GM12878 (cell line): Measurements from ENCODE around the gene MEIOB. TPM values are rescaled to one million over a fixed set of nuclear protein-coding genes. Genes with fewer than 3 reads are reported as not detected.

Experiments
- ATAC-seq: fragments of 200-7000 bp; cut with Tn5 transposase; 3 replicates; pipeline ENCODE4 v1.9.1; 2020; ENCODE audit warnings: mild to moderate bottlenecking, moderate library complexity
- BruUV-seq: library from RNA; stranded (reverse); fragments of 400-500 nt; replicated peaks from 2 replicates; lab custom pipeline; 2021; lab: Mats Ljungman, UMichigan
- CTCF ChIA-PET: fragments of 300-600 bp; sonication (Branson Sonifier 250); formaldehyde crosslinking; extraction: SDS; loops from one replicate; lab custom pipeline; 2021; ENCODE audit warnings: inconsistent platforms; lab: Yijun Ruan, JAX
- POLR2A ChIA-PET: fragments of 350-600 bp; formaldehyde crosslinking; extraction: SDS; loops from one replicate; lab custom pipeline; 2021; ENCODE audit warnings: inconsistent platforms; lab: Charles Lee
- RAD21 ChIA-PET: fragments of 300-600 bp; sonication (Branson Sonifier 250); formaldehyde crosslinking; loops from one replicate; lab custom pipeline; 2023; ENCODE audit warnings: antibody characterized with exemption; ENCODE audit not compliant: unreplicated experiment; lab: Charles Lee
- SMC1A ChIA-PET: fragments of 300-600 bp; sonication (Branson Sonifier 250); formaldehyde crosslinking; loops from one replicate; lab custom pipeline; 2023; ENCODE audit not compliant: unreplicated experiment, uncharacterized antibody; lab: Charles Lee
- DNase-seq: peaks from one replicate; pipeline ENCODE4 v3.0.0-alpha.2; 2011; ENCODE audit warnings: low read depth, low spot score
- FAIRE-seq: peaks from 3 replicates; lab custom pipeline; 2011; peaks lifted over from hg19 to GRCh38; lab: Jason Lieb, UNC
- H2AFZ ChIP-seq: 2 replicates; pipeline ENCODE4 v1.6.0; 2011; ENCODE audit warnings: low read depth, low read length, control low read depth; ENCODE audit not compliant: control insufficient read depth
- H3K27ac ChIP-seq: 2 replicates; pipeline ENCODE4 v1.5.1; 2011; ENCODE audit warnings: control low read depth; ENCODE audit not compliant: control insufficient read depth, insufficient read depth
- H3K27me3 ChIP-seq, 2 experiments: replicated peaks in 1 of 2; 2 replicates each; pipeline versions ENCODE4 v1.6.0 to v1.6.1; 2011; ENCODE audit warnings: low read length in 1 of 2; ENCODE audit not compliant: control insufficient read depth in 2 of 2, insufficient read depth in 2 of 2
- H3K36me3 ChIP-seq, 2 experiments: 2 replicates each; pipeline ENCODE4 v1.5.1; 2011; ENCODE audit warnings: low read length in 1 of 2; ENCODE audit not compliant: control insufficient read depth in 2 of 2, insufficient read depth in 2 of 2
- H3K4me1 ChIP-seq: 2 replicates; pipeline ENCODE4 v1.6.1; 2011; ENCODE audit warnings: mild to moderate bottlenecking, low read length, moderate library complexity, mixed read lengths; ENCODE audit not compliant: control insufficient read depth, insufficient read depth
- H3K4me2 ChIP-seq: 2 replicates; pipeline ENCODE4 v1.6.0; 2011; ENCODE audit warnings: control low read depth; ENCODE audit not compliant: control insufficient read depth, insufficient read depth
- H3K4me3 ChIP-seq: fragments of 200-600 bp; sonication (generic); 2 replicates; pipeline ENCODE4 v1.5.1; 2016
- H3K79me2 ChIP-seq: 2 replicates; pipeline ENCODE4 v1.6.0; 2011; ENCODE audit warnings: low read length; ENCODE audit not compliant: control insufficient read depth, insufficient read depth
- H3K9ac ChIP-seq: 2 replicates; pipeline ENCODE4 v1.8.0; 2011; ENCODE audit warnings: low read length, control low read depth, mixed read lengths; ENCODE audit not compliant: control insufficient read depth, insufficient read depth
- H3K9me3 ChIP-seq: replicated peaks from 3 replicates; pipeline ENCODE4 v1.5.1; 2011; ENCODE audit warnings: mild to moderate bottlenecking, low read length; ENCODE audit not compliant: control insufficient read depth, insufficient read depth
- H4K20me1 ChIP-seq: 2 replicates; pipeline ENCODE4 v1.6.0; 2011; ENCODE audit not compliant: control insufficient read depth, insufficient read depth
- HDAC2 ChIP-seq: fragments of 200-600 bp; sonication (generic); IDR thresholded peaks from 2 replicates; pipeline ENCODE4 v1.6.1; 2017
- SMAD5 ChIP-seq: IDR thresholded peaks from 2 replicates; pipeline ENCODE4 v1.6.1; 2016; ENCODE audit warnings: antibody characterized with exemption, low read depth
- SREBF1 ChIP-seq: IDR thresholded peaks from 2 replicates; pipeline ENCODE4 v1.6.1; 2012; ENCODE audit warnings: mild to moderate bottlenecking, low read length
- STAT1 ChIP-seq: fragments of 450-650 bp; conservative IDR thresholded peaks from 2 replicates; pipeline ENCODE4 v1.6.1; 2014; ENCODE audit warnings: antibody characterized with exemption, mild to moderate bottlenecking
- WGBS: methylation state at CpG from one replicate; pipeline ENCODE4 v1.1.6; 2016; ENCODE audit warnings: low lambda C conversion rate; ENCODE audit not compliant: insufficient replicate concordance, insufficient coverage; ENCODE audit errors: missing lambda C conversion rate; 5-methylcytosine and 5-hydroxymethylcytosine counted together
- in situ Hi-C: fragments of 300-500 bp; cut with MboI; formaldehyde crosslinking; loops from 9 replicates; pipeline ENCODE4 v1.14.3; 2018; ENCODE audit warnings: mixed read lengths
- intact Hi-C: fragments of 100-400 bp; cut with micrococcal nuclease; formaldehyde crosslinking; loops from one replicate; pipeline ENCODE4 v1.14.2; 2022; ENCODE audit not compliant: unreplicated experiment
- polyA plus RNA-seq, 11 experiments: library from polyadenylated mRNA; depleted of rRNA in 4 of 11; unstranded in 6 of 11; stranded (reverse) in 5 of 11; fragments of >200 nt; fragmentation: Nextera tagmentation in 4 of 11; fragmentation: Illumina TruSeq in 1 of 11; extraction: Ambion mirVana in 4 of 11; extraction: Trizol in 1 of 11; gene quantifications; 1 replicate in 1 of 11; 2 replicates in 10 of 11; pipeline versions ENCODE4 v1.2.1 to v1.2.3, GENCODE V29; 2011 to 2016; ENCODE audit warnings: inconsistent platforms in 2 of 11, missing spikeins in 2 of 11, low read depth in 1 of 11
- total RNA-seq, 4 experiments: library from RNA; depleted of rRNA in 3 of 4; stranded (reverse); fragments of >200 nt in 3 of 4; fragmentation: Illumina TruSeq in 1 of 4; extraction: Trizol in 1 of 4; gene quantifications; 2 replicates each; pipeline versions ENCODE4 v1.2.1 to v1.2.3, GENCODE V29; 2013 to 2021
- TF ChIP-seq, protein P1 (sequence below): fragments of 450-650 bp; IDR thresholded peaks from 2 replicates; pipeline ENCODE4 v1.6.1; 2017; ENCODE audit warnings: mild to moderate bottlenecking, moderate library complexity
- TF ChIP-seq, protein P2 (sequence below): fragments of 450-650 bp; formaldehyde crosslinking; IDR thresholded peaks from 2 replicates; pipeline ENCODE4 v1.5.0; 2022; ENCODE audit warnings: mild to moderate bottlenecking, missing genetic modification characterization
- TF ChIP-seq, protein P3 (sequence below): fragments of 450-650 bp; IDR thresholded peaks from 2 replicates; pipeline ENCODE4 v1.6.1; 2017; ENCODE audit warnings: mild to moderate bottlenecking, moderate library complexity

The MEIOB gene
- total and polyA plus RNA-seq, 10 of the 15 experiments (the other 5 are each of a cell fraction or from before 2014, with no cell fraction given), result 0.04 to 0.26 (median 0.09) TPM; not detected in 5

DNA sequence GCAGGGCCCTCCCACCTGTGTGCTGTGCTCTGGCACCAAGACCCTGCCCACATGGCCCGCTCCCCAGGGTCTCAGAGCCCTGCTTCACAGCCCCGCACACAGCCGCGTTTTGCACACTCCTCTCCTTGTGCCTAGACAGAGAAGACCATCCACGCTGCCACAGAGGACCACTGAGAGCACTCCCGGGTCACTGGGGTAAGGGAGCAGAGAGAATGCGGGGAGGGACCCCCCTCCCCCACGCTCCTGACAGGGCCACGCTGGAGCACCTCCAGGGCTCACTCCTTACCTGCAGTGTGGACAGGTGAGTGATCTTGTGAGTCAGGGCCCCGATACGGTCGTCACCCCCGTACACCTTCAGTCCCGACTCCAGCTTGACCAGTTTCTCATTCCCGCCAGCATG lies 52.4 kb downstream of the MEIOB start (continued):
- TF ChIP-seq, protein P1, sequence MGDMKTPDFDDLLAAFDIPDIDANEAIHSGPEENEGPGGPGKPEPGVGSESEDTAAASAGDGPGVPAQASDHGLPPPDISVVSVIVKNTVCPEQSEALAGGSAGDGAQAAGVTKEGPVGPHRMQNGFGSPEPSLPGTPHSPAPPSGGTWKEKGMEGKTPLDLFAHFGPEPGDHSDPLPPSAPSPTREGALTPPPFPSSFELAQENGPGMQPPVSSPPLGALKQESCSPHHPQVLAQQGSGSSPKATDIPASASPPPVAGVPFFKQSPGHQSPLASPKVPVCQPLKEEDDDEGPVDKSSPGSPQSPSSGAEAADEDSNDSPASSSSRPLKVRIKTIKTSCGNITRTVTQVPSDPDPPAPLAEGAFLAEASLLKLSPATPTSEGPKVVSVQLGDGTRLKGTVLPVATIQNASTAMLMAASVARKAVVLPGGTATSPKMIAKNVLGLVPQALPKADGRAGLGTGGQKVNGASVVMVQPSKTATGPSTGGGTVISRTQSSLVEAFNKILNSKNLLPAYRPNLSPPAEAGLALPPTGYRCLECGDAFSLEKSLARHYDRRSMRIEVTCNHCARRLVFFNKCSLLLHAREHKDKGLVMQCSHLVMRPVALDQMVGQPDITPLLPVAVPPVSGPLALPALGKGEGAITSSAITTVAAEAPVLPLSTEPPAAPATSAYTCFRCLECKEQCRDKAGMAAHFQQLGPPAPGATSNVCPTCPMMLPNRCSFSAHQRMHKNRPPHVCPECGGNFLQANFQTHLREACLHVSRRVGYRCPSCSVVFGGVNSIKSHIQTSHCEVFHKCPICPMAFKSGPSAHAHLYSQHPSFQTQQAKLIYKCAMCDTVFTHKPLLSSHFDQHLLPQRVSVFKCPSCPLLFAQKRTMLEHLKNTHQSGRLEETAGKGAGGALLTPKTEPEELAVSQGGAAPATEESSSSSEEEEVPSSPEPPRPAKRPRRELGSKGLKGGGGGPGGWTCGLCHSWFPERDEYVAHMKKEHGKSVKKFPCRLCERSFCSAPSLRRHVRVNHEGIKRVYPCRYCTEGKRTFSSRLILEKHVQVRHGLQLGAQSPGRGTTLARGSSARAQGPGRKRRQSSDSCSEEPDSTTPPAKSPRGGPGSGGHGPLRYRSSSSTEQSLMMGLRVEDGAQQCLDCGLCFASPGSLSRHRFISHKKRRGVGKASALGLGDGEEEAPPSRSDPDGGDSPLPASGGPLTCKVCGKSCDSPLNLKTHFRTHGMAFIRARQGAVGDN, result no peak
- TF ChIP-seq, protein P2, sequence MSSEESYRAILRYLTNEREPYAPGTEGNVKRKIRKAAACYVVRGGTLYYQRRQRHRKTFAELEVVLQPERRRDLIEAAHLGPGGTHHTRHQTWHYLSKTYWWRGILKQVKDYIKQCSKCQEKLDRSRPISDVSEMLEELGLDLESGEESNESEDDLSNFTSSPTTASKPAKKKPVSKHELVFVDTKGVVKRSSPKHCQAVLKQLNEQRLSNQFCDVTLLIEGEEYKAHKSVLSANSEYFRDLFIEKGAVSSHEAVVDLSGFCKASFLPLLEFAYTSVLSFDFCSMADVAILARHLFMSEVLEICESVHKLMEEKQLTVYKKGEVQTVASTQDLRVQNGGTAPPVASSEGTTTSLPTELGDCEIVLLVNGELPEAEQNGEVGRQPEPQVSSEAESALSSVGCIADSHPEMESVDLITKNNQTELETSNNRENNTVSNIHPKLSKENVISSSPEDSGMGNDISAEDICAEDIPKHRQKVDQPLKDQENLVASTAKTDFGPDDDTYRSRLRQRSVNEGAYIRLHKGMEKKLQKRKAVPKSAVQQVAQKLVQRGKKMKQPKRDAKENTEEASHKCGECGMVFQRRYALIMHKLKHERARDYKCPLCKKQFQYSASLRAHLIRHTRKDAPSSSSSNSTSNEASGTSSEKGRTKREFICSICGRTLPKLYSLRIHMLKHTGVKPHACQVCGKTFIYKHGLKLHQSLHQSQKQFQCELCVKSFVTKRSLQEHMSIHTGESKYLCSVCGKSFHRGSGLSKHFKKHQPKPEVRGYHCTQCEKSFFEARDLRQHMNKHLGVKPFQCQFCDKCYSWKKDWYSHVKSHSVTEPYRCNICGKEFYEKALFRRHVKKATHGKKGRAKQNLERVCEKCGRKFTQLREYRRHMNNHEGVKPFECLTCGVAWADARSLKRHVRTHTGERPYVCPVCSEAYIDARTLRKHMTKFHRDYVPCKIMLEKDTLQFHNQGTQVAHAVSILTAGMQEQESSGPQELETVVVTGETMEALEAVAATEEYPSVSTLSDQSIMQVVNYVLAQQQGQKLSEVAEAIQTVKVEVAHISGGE (CRISPR knock-in tag), result no peak

DNA sequence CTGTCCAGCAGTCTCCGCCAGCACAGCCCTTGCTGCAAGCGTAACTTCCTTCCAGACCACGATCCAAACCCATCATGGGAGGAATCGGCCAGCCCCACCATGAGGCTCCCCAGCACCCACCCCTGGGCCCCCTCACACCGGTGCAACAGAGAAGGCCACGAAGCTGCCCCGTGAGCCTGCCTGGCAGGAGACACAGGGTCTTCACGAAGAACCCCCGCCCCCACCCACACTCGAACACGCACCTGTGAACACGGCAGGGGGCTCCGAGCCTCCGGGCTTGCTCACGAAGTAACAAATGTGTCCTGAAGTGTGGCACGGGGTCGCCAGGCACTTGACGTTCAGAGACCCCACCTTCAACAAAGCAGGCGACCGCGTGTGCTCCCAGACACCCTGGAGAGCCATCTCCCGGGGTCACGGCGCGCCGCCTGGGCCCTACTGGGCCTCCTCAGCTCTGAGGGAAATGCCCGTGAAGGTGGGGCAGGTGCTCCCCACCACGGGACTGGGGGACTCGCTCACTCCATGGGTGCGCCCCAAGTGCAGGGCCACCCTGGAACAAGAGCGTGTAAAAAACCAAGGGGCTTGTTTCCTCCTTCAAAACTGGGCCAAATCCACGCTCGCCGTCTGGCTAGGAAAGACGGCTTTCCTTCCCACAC lies 53.0 kb downstream of the MEIOB start:
- FAIRE-seq, result no peak
- Histone ChIP-seq H3K9ac (no peak overlapping the region), H3K4me1 (no peaks in the 10 kb centered on the region), H4K20me1 (no peaks in the 10 kb centered on the region), H3K36me3 (no peaks in the 10 kb centered on the region; a peak in 2 of 4 replicates), H3K27ac (no peak overlapping the region), H3K27me3 (no peaks in the 10 kb centered on the region), H2AFZ (no peak overlapping the region), H3K4me2 (no peak overlapping the region), H3K9me3 (no peaks in the 10 kb centered on the region), H3K4me3 (no peak overlapping the region), H3K79me2 (no peaks in the 10 kb centered on the region)
- DNase-seq, result no peak
- CTCF ChIA-PET, result no interaction called here
- SMC1A ChIA-PET, result no interaction called here
- WGBS, result 95% methylated on average over 33 of the region's 35 CpGs
- POLR2A ChIA-PET, result no interaction called here
- RAD21 ChIA-PET, result no interaction called here
- no TSS peak for BruUV-seq
- intact Hi-C loops, result no loop called here
- no peak for ATAC-seq
- in situ Hi-C loops, result no loop called here
- TF ChIP-seq HDAC2, result no peak
- TF ChIP-seq STAT1, result no peak
- TF ChIP-seq, protein P3, sequence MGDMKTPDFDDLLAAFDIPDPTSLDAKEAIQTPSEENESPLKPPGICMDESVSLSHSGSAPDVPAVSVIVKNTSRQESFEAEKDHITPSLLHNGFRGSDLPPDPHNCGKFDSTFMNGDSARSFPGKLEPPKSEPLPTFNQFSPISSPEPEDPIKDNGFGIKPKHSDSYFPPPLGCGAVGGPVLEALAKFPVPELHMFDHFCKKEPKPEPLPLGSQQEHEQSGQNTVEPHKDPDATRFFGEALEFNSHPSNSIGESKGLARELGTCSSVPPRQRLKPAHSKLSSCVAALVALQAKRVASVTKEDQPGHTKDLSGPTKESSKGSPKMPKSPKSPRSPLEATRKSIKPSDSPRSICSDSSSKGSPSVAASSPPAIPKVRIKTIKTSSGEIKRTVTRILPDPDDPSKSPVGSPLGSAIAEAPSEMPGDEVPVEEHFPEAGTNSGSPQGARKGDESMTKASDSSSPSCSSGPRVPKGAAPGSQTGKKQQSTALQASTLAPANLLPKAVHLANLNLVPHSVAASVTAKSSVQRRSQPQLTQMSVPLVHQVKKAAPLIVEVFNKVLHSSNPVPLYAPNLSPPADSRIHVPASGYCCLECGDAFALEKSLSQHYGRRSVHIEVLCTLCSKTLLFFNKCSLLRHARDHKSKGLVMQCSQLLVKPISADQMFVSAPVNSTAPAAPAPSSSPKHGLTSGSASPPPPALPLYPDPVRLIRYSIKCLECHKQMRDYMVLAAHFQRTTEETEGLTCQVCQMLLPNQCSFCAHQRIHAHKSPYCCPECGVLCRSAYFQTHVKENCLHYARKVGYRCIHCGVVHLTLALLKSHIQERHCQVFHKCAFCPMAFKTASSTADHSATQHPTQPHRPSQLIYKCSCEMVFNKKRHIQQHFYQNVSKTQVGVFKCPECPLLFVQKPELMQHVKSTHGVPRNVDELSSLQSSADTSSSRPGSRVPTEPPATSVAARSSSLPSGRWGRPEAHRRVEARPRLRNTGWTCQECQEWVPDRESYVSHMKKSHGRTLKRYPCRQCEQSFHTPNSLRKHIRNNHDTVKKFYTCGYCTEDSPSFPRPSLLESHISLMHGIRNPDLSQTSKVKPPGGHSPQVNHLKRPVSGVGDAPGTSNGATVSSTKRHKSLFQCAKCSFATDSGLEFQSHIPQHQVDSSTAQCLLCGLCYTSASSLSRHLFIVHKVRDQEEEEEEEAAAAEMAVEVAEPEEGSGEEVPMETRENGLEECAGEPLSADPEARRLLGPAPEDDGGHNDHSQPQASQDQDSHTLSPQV, result no peak
- no peak for TF ChIP-seq SMAD5
- no peak for TF ChIP-seq SREBF1
